HFFc6 (cell line): ENCODE data around the gene HS6ST3. TPM values are rescaled to one million over a fixed set of nuclear protein-coding genes. Genes with fewer than 3 reads are reported as not detected.

Source experiments
- DNase-seq: peaks from one replicate; pipeline ENCODE4 v3.0.0-alpha.2; 2018
- H3K27ac Mint-ChIP-seq: 2 replicates; pipeline ENCODE4 v1.8.0; 2020; ENCODE audit warnings: mild to moderate bottlenecking, mixed read lengths
- H3K27me3 Mint-ChIP-seq: 2 replicates; pipeline ENCODE4 v1.8.0; 2021; ENCODE audit warnings: mild to moderate bottlenecking, moderate library complexity, mixed read lengths; ENCODE audit not compliant: insufficient read depth
- H3K36me3 Mint-ChIP-seq: 2 replicates; pipeline ENCODE4 v1.8.0; 2021; ENCODE audit warnings: low read depth, mixed read lengths
- H3K4me1 Mint-ChIP-seq: 2 replicates; pipeline ENCODE4 v1.8.0; 2020; ENCODE audit warnings: low read depth, mixed read lengths
- H3K4me3 Mint-ChIP-seq: 2 replicates; pipeline ENCODE4 v1.8.0; 2020; ENCODE audit warnings: mild to moderate bottlenecking, moderate library complexity, mixed read lengths
- H3K9me3 Mint-ChIP-seq: 2 replicates; pipeline ENCODE4 v1.8.0; 2020; ENCODE audit warnings: mild to moderate bottlenecking, mixed read lengths
- total RNA-seq, 6 experiments: library from RNA; stranded (reverse); fragmentation: NEBNext Ultra II Directional; extraction: Animal tissue kit (Norgen Biotek cat#: 25700); gene quantifications; 2 replicates in 1 of 6; 3 replicates in 5 of 6; pipeline ENCODE4 v1.2.3, GENCODE V29; 2021
- TF ChIP-seq, protein P1 (sequence below): fragments of 200-600 bp; sonication (generic); IDR thresholded peaks from 2 replicates; pipeline ENCODE4 v1.5.0; 2021; ENCODE audit warnings: antibody characterized with exemption, mild to moderate bottlenecking

Gene HS6ST3
- total RNA-seq, 6 experiments from 2014 or later: not detected

GRCh38 chr13:96819375-96819774 is 729.5 kb downstream of the HS6ST3 start:
- Mint-ChIP-seq H3K4me3 (no peak overlapping the region), H3K4me1 (no peaks in the 10 kb centered on the region), H3K36me3 (no peaks in the 10 kb centered on the region), H3K9me3 (peaks cover 10% of the 10 kb centered on the region), H3K27me3 (no peaks in the 10 kb centered on the region; the same call in 1 of the 2 replicates), H3K27ac (no peak overlapping the region)
- no peak for DNase-seq
- TF ChIP-seq, protein P1, sequence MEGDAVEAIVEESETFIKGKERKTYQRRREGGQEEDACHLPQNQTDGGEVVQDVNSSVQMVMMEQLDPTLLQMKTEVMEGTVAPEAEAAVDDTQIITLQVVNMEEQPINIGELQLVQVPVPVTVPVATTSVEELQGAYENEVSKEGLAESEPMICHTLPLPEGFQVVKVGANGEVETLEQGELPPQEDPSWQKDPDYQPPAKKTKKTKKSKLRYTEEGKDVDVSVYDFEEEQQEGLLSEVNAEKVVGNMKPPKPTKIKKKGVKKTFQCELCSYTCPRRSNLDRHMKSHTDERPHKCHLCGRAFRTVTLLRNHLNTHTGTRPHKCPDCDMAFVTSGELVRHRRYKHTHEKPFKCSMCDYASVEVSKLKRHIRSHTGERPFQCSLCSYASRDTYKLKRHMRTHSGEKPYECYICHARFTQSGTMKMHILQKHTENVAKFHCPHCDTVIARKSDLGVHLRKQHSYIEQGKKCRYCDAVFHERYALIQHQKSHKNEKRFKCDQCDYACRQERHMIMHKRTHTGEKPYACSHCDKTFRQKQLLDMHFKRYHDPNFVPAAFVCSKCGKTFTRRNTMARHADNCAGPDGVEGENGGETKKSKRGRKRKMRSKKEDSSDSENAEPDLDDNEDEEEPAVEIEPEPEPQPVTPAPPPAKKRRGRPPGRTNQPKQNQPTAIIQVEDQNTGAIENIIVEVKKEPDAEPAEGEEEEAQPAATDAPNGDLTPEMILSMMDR: no peak

DNA sequence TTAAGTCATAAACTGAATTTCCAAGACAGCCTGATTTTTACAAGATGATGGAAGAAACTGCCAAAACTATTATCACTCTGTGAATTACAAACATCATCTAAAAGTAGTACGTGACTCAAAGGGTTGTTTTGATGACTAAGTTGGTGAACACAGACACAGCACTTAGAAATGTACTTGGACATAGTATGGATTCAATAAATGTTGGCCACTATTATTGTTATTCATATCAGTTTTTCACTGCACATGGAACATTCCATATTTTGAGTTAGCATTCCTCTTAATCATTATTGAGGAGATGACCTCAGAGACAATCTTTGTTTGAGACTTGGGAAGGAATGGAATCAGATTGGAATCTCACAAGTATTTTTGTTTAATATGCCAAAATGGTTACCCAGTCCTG is 731.5 kb downstream of the HS6ST3 start:
- H3K27me3 Mint-ChIP-seq: no peaks in the 10 kb centered on the region; the same call in 1 of the 2 replicates
- no peak overlapping the region for H3K27ac Mint-ChIP-seq
- H3K9me3 Mint-ChIP-seq: no peaks in the 10 kb centered on the region; the same call in none of the 2 replicates
- H3K4me1 Mint-ChIP-seq: no peaks in the 10 kb centered on the region
- no peaks in the 10 kb centered on the region for H3K36me3 Mint-ChIP-seq
- no peak overlapping the region for H3K4me3 Mint-ChIP-seq
- DNase-seq: no peak
- TF ChIP-seq, protein P1: no peak

DNA sequence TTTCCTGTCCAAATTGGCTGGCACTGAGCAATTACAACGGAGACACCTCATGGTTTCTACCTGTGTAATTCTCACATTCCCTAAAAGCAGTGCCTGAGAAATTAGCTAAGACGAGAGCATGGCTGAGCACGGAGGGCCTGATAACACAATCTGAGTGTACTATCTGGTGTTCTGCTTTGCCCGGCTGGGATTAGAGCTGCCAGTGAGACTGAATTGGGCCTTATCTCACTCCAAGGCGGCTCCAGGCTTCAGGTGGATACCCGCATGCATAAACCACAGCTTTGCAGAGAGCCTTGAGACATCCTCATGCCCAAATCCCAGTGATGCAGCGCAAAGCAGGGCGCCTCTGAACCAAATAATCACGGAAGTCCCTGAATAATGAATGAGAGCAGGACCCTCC is 732.1 kb downstream of the HS6ST3 start:
- DNase-seq: no peak
- Mint-ChIP-seq H3K27me3 (no peaks in the 10 kb centered on the region; the same call in 1 of the 2 replicates), H3K27ac (no peak overlapping the region), H3K4me3 (peak overlapping the region; percentile 31), H3K9me3 (no peaks in the 10 kb centered on the region; the same call in none of the 2 replicates), H3K36me3 (no peaks in the 10 kb centered on the region), H3K4me1 (no peaks in the 10 kb centered on the region)
- TF ChIP-seq, protein P1: no peak

DNA sequence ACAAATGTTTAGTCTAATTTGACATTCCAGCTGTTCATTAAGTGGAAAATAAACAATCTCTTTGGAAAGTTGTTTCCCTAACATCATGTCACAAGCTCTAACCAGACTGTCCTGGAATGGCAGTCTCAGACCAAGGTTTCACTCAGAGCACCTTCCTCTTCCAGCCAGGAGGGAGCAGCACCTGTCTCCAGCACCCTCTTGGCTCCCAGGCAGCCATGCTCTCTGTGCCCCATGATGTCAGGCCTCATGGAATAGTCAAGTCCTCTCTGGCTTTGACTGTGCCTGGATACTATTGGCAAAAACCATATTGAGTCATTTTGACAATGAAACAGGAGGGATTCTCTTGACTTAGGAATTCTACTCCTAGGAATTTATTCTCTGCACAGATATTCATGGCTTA is 733.0 kb downstream of the HS6ST3 start:
- Mint-ChIP-seq H3K36me3 (no peaks in the 10 kb centered on the region), H3K4me3 (no peak overlapping the region), H3K4me1 (no peaks in the 10 kb centered on the region), H3K9me3 (no peaks in the 10 kb centered on the region; the same call in none of the 2 replicates), H3K27me3 (no peaks in the 10 kb centered on the region; the same call in 1 of the 2 replicates), H3K27ac (no peak overlapping the region)
- no peak for DNase-seq
- TF ChIP-seq, protein P1: no peak

DNA sequence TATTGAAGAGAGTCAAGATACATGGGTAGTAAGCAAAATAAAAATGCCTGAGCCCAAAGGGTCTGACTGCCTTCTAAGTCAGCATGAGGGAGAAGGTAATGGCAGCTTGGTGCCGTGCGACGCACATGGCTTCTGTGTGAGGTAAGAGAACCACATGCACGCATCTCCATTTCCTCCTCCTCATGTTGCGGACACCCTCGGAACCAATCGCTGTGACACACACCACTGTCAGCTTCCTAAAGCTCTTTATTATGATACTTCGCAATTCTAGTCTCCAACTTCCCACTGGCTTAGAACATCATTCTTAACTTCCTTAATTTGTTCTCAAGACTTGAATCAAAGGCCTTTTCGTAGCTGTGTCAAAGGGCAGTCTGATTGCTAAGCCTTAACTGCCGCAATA is 734.2 kb downstream of the HS6ST3 start:
- no peak for DNase-seq
- H3K9me3 Mint-ChIP-seq: no peaks in the 10 kb centered on the region; the same call in none of the 2 replicates
- H3K36me3 Mint-ChIP-seq: no peaks in the 10 kb centered on the region
- TF ChIP-seq, protein P1: no peak
- no peak overlapping the region for H3K4me3 Mint-ChIP-seq
- no peaks in the 10 kb centered on the region for H3K4me1 Mint-ChIP-seq
- H3K27ac Mint-ChIP-seq: no peak overlapping the region
- H3K27me3 Mint-ChIP-seq: no peaks in the 10 kb centered on the region; the same call in 1 of the 2 replicates

DNA sequence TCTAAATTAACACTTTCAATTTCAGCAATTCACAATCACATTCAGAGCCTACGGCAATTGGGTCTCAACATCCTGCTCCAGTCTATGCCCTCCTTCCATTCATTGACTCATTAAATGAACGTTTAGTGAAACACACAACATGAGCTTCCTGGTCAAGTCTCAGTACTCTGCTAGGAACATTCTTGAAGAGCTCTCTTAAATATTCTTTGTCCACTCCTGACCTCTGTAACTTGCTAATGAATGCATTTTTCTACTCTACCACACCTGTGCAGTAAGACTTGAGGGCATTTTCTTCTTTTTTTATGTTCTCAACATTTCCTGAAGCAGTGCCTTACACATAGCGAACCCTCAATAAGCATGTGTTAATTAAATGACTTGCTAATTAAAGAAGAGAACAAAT is 735.7 kb downstream of the HS6ST3 start:
- Mint-ChIP-seq H3K27me3 (no peaks in the 10 kb centered on the region; the same call in 1 of the 2 replicates), H3K4me1 (no peaks in the 10 kb centered on the region), H3K9me3 (no peaks in the 10 kb centered on the region; the same call in none of the 2 replicates), H3K27ac (no peak overlapping the region), H3K36me3 (no peaks in the 10 kb centered on the region), H3K4me3 (no peak overlapping the region)
- DNase-seq: no peak
- TF ChIP-seq, protein P1: no peak
